Nephron (organoid): ENCODE measurements around the gene ANKRD29.
"Not testable (repeated sequence)": the region's sequence is repeated elsewhere in the genome, so short reads cannot be mapped to it uniquely, and the experiment has no call there.

Experiments used
- H3K27ac Mint-ChIP-seq, 3 experiments: 2 replicates each; pipeline ENCODE4 v1.8.0; 2020; ENCODE audit warnings: mixed read lengths in 3 of 3, mild to moderate bottlenecking in 2 of 3, moderate library complexity in 1 of 3
- H3K27me3 Mint-ChIP-seq: 2 replicates; pipeline ENCODE4 v1.8.0; 2021; ENCODE audit warnings: low read depth, mild to moderate bottlenecking, moderate library complexity, mixed read lengths
- H3K36me3 Mint-ChIP-seq: 2 replicates; pipeline ENCODE4 v1.8.0; 2020; ENCODE audit warnings: low read depth, mixed read lengths
- H3K4me1 Mint-ChIP-seq: 2 replicates; pipeline ENCODE4 v1.8.0; 2020; ENCODE audit warnings: mixed read lengths
- H3K4me3 Mint-ChIP-seq, 3 experiments: 2 replicates each; pipeline ENCODE4 v1.8.0; 2020; ENCODE audit warnings: mild to moderate bottlenecking in 3 of 3, mixed read lengths in 3 of 3, moderate library complexity in 2 of 3
- H3K9me3 Mint-ChIP-seq: 2 replicates; pipeline ENCODE4 v1.8.0; 2020; ENCODE audit warnings: mixed read lengths
- TF ChIP-seq, protein P1 (sequence below), 3 experiments: fragments of 200-600 bp; sonication (generic); IDR thresholded peaks; one replicate each; pipeline ENCODE4 v1.5.0; 2021; ENCODE audit warnings: antibody characterized with exemption in 3 of 3; ENCODE audit not compliant: unreplicated experiment in 3 of 3

Gene ANKRD29

DNA sequence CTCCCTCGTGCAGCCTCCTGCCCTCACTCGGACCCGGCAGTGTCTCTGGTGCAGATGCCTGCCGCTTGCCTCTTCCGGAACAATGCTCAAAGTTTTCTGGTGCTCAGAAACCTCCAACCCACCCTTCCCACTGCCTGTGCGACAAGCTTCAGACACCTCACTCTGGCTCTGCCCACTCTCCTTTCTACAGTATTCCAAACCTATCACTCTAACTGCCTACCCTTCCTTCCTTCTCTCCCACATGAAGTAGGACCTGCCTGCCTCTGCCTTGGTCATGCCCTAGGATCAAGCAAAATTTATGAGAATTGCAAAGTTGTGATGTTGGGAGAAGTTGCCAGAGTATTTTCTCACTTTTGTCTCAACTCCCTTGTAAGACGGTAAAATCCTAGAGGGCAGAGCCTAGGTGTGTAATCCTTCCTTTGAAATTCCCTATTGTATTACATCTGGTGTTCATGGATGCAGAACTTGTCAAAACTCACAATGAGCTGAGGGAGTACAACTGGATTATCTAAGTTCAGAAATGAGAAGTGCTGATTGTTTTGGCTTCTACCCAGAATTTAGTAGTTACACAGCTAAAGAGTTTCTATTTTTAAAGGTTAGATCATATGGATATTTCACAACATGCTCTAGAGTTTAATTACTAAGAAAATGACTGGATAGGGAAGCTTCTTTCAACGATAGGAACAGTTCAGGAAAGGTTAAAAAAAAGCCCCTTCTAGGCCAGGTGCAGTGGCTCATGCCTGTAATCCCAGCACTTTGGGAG, 83.6 kb downstream of the ANKRD29 start:
- Mint-ChIP-seq H3K4me3 (no peak overlapping the region), H3K27ac (peak overlapping the region; percentile 1 to 18 (median 7)), H3K36me3 (peaks cover 25% of the 10 kb centered on the region), H3K9me3 (no peaks in the 10 kb centered on the region), H3K27me3 (no peaks in the 10 kb centered on the region), H3K4me1 (peaks cover 48% of the 10 kb centered on the region)
- TF ChIP-seq, protein P1, sequence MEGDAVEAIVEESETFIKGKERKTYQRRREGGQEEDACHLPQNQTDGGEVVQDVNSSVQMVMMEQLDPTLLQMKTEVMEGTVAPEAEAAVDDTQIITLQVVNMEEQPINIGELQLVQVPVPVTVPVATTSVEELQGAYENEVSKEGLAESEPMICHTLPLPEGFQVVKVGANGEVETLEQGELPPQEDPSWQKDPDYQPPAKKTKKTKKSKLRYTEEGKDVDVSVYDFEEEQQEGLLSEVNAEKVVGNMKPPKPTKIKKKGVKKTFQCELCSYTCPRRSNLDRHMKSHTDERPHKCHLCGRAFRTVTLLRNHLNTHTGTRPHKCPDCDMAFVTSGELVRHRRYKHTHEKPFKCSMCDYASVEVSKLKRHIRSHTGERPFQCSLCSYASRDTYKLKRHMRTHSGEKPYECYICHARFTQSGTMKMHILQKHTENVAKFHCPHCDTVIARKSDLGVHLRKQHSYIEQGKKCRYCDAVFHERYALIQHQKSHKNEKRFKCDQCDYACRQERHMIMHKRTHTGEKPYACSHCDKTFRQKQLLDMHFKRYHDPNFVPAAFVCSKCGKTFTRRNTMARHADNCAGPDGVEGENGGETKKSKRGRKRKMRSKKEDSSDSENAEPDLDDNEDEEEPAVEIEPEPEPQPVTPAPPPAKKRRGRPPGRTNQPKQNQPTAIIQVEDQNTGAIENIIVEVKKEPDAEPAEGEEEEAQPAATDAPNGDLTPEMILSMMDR (IDR thresholded peaks at IDR 0.05; ENCODE audit: unreplicated experiment in 3 of 3): no peak

DNA sequence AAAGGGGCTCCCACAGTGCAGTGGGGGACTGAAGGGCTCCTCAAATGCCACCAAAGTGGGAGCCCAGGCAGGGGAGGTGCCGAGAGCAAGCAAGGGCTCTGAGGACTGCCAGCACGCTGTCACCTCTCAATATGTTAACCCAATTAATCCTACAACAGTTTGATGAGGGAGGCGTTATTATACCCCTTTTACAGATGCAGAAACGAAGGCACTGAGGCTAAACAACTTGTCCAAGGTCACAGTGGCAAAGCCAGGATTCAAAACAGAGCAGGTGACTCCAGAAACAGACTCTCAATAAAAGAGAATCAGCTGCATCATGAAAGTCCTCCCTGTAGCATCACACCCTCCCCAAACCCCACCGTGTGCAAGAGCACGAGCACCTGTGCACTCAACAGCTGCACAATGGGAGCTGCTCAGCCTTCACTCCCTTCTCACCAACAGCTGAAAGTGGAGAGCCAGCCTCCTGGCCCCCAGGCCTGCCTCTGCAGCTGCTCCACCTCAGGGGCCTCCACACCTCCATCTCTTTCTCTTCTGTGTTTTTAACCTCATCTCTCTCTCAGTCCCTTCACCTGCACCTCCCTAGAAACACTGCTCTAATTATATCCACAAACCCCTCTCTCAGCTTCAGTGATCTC, 84.5 kb downstream of the ANKRD29 start:
- H3K4me3 Mint-ChIP-seq: no peak overlapping the region
- no peaks in the 10 kb centered on the region for H3K27me3 Mint-ChIP-seq
- H3K36me3 Mint-ChIP-seq: peaks cover 25% of the 10 kb centered on the region
- H3K4me1 Mint-ChIP-seq: peaks cover 46% of the 10 kb centered on the region
- no peaks in the 10 kb centered on the region for H3K9me3 Mint-ChIP-seq
- peak overlapping the region; percentile 0 to 7 (median 1) for H3K27ac Mint-ChIP-seq
- TF ChIP-seq, protein P1 (IDR thresholded peaks at IDR 0.05; ENCODE audit: unreplicated experiment in 3 of 3): no peak

DNA sequence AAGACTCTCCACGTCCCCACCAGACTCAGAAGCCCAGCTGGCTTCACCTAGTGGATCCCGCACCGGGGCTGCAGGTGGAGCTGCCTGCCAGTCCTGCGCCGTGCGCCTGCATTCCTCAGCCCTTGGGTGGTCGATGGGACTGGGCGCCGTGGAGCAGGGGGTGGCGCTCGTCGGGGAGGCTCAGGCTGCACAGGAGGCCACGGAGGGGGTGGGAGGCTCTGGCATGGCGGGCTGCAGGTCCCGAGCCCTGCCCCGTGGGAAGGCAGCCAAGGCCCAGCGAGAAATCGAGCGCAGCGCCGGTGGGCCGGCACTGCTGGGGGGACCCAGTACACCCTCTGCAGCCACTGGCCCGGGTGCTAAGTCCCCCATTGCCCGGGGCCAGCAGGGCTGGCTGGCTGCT, 85.2 kb downstream of the ANKRD29 start:
- Mint-ChIP-seq H3K4me1 (peaks cover 46% of the 10 kb centered on the region), H3K36me3 (peaks cover 25% of the 10 kb centered on the region)
- H3K9me3 Mint-ChIP-seq, H3K4me3 Mint-ChIP-seq, H3K27ac Mint-ChIP-seq, H3K27me3 Mint-ChIP-seq: not testable (repeated sequence)

DNA sequence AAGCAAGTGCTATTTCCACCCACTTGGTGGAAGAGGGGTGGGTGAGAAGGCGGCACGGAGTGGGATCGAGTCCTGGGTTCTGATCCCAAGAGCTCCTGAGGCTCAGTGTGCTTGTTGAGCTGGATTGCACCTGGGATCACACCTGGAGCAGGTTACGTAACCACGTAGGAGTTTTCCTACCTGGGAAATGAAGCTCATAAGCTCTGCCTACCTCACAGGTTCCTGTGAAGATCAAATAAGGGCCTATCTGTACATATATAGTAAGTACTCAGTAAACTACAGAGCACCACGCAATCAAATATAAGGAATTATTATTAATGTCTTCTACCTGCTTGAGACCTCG, 87.4 kb downstream of the ANKRD29 start:
- Mint-ChIP-seq H3K27ac (peak overlapping the region in 2 of 3 experiments; percentile 52 to 75), H3K9me3 (no peaks in the 10 kb centered on the region), H3K36me3 (peaks cover 20% of the 10 kb centered on the region), H3K4me3 (no peak overlapping the region), H3K27me3 (no peaks in the 10 kb centered on the region), H3K4me1 (peaks cover 39% of the 10 kb centered on the region)
- TF ChIP-seq, protein P1 (IDR thresholded peaks at IDR 0.05; ENCODE audit: unreplicated experiment in 3 of 3): no peak

DNA sequence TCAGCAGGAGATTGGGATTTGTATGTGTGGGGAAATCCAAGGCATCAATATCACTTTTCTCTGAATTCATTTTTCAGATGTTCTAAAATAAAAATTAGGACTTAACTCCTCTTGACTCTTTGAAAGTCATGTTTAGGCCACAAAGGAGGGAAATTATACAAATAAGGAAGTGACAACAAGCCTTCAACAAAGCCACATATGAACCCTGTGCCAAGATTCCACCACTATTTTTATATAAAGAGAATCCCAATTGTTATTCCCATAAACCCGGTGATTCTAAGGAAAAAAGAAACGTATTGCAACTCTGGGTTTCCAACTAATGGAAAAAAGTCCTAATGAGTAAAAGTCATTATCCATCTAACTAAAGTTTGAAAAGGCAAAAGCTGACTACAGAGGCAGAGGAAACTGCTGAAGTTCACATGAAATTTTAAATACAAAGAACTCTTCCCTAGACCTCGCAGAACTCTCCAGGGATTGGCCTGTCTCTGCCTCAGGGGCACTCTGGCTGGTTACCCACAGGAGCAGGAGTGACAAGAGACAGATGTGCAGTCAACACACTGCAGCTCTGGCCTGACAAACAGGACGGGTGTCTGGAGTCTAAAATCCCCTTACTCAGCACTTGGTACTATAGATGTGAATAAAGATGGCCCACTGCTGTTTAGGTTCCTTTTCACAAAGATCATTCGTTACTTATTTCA, 88.0 kb downstream of the ANKRD29 start:
- Mint-ChIP-seq H3K27me3 (no peaks in the 10 kb centered on the region), H3K9me3 (no peaks in the 10 kb centered on the region), H3K4me1 (peaks cover 33% of the 10 kb centered on the region), H3K27ac (peak overlapping the region in 2 of 3 experiments; percentile 52 to 75), H3K36me3 (peaks cover 20% of the 10 kb centered on the region), H3K4me3 (no peak overlapping the region)
- TF ChIP-seq, protein P1 (IDR thresholded peaks at IDR 0.05; ENCODE audit: unreplicated experiment in 3 of 3): no peak

DNA sequence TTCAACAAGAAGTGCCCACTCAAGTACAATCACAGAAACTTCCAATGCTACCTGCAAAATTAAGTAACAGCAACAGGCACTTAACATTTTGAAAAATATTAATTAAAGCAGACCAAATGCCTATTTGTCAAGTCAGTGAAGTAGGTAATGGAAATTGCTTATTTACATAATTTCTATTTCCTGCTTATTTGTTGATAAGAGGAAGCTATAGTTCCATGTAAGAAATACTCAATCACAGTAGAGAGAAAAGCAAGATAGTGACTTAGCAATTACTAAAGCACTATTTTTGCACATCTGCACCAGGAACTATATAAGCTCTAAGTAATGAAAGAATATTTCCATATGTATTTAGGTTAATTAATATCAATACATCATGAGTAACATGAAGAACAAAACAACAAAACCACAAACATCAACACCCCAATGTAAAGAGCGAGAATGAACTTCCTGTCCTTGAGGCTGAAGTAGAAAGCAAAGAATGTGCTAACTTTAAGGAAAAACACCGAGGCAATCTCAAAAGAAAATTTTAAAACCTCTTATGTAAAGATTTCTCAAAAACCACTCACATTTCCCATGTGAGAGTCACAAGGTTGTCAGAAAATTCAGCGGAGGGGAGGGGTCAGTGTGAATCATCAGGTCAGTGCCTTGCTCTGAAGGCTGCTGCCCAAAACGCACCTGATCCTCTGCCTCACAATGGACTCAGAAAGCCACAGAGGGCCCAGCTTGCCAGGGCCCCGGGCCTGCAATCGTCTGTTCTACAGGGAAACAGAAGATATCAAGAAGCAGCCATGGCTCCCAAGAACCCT, 88.9 kb downstream of the ANKRD29 start:
- Mint-ChIP-seq H3K27ac (peak overlapping the region in 1 of 3 experiments; percentile 58), H3K4me3 (no peak overlapping the region), H3K9me3 (no peaks in the 10 kb centered on the region), H3K27me3 (no peaks in the 10 kb centered on the region), H3K4me1 (peaks cover 26% of the 10 kb centered on the region), H3K36me3 (peaks cover 24% of the 10 kb centered on the region)
- TF ChIP-seq, protein P1 (IDR thresholded peaks at IDR 0.05; ENCODE audit: unreplicated experiment in 3 of 3): no peak
